Neural cell (in vitro differentiated cells): ENCODE data around the gene RAB40B. TPM values are rescaled to one million over a fixed set of nuclear protein-coding genes. Genes with fewer than 3 reads are reported as not detected.

Source experiments
- H2AFZ ChIP-seq: fragments of 200-600, 300-800 bp; sonication (generic), shearing (Covaris generic); 2 replicates; pipeline ENCODE4 v1.6.0; 2014; ENCODE audit warnings: low read depth, mild to moderate bottlenecking, antibody characterized with exemption, low read length, moderate library complexity
- H3F3A ChIP-seq: fragments of 200-600 bp; shearing (Covaris generic); 2 replicates; pipeline ENCODE4 v1.6.1; 2016; ENCODE audit warnings: mild to moderate bottlenecking, moderate library complexity, mixed read lengths, antibody characterized with exemption, low read length; ENCODE audit not compliant: insufficient read depth, poor library complexity, severe bottlenecking
- H3K27ac ChIP-seq: fragments of 200-600, 300-800 bp; sonication (generic), shearing (Covaris generic); 2 replicates; pipeline ENCODE4 v1.5.1; 2014; ENCODE audit warnings: mild to moderate bottlenecking, low read length, moderate library complexity
- H3K27me3 ChIP-seq: fragments of 300-800, 200-600 bp; sonication (generic), shearing (Covaris generic); 2 replicates; pipeline ENCODE4 v1.6.0; 2014; ENCODE audit warnings: mild to moderate bottlenecking, low read depth, low read length, moderate library complexity; ENCODE audit not compliant: insufficient read depth
- H3K36me3 ChIP-seq: fragments of 300-800, 200-600 bp; sonication (generic), shearing (Covaris generic); 2 replicates; pipeline ENCODE4 v1.5.1; 2014; ENCODE audit warnings: mild to moderate bottlenecking, antibody characterized with exemption, low read length, moderate library complexity; ENCODE audit not compliant: insufficient read depth
- H3K4me2 ChIP-seq: fragments of 300-800, 200-600 bp; sonication (generic), shearing (Covaris generic); 2 replicates; pipeline ENCODE4 v1.6.0; 2014; ENCODE audit warnings: mild to moderate bottlenecking, low read length
- H3K4me3 ChIP-seq: fragments of 300-800, 200-600 bp; sonication (generic), shearing (Covaris generic); 2 replicates; pipeline ENCODE4 v1.5.1; 2014; ENCODE audit warnings: mild to moderate bottlenecking, low read length, moderate library complexity
- H3K79me2 ChIP-seq: fragments of 200-600 bp; shearing (Covaris generic); replicated peaks from 2 replicates; pipeline ENCODE4 v1.6.0; 2014; ENCODE audit warnings: mild to moderate bottlenecking, low read length, moderate library complexity; ENCODE audit not compliant: insufficient read depth
- H3K9ac ChIP-seq: fragments of 300-800, 200-600 bp; sonication (generic), shearing (Covaris generic); 2 replicates; pipeline ENCODE4 v1.6.1; 2016; ENCODE audit warnings: mild to moderate bottlenecking, low read length, mixed read lengths
- H3K9me2 ChIP-seq: fragments of 200-600 bp; shearing (Covaris generic); 2 replicates; pipeline ENCODE4 v1.6.1; 2016; ENCODE audit warnings: mild to moderate bottlenecking, low read length, mixed read lengths; ENCODE audit not compliant: insufficient read depth
- H3K9me3 ChIP-seq: fragments of 200-600, 300-800 bp; sonication (generic), shearing (Covaris generic); 2 replicates; pipeline ENCODE4 v1.6.1; 2016; ENCODE audit warnings: mild to moderate bottlenecking, mixed run types, low read length, moderate library complexity, mixed read lengths
- H4K20me1 ChIP-seq: fragments of 200-600 bp; shearing (Covaris generic); 2 replicates; pipeline ENCODE4 v1.6.1; 2016; ENCODE audit warnings: mild to moderate bottlenecking, mixed run types; ENCODE audit not compliant: insufficient read depth
- EP300 ChIP-seq: fragments of 450-650 bp; conservative IDR thresholded peaks from 2 replicates; pipeline ENCODE4 v1.6.1; 2014; ENCODE audit warnings: antibody characterized with exemption, mild to moderate bottlenecking, moderate library complexity; ENCODE audit not compliant: poor library complexity, severe bottlenecking
- EZH2 ChIP-seq: fragments of 200-600, 300-800 bp; shearing (Covaris generic), sonication (generic); IDR thresholded peaks from 2 replicates; pipeline ENCODE4 v1.6.1; 2014; ENCODE audit warnings: antibody characterized with exemption, low read length, borderline replicate concordance, mild to moderate bottlenecking; ENCODE audit not compliant: insufficient read depth, poor library complexity, severe bottlenecking
- MXI1 ChIP-seq: fragments of 450-650 bp; conservative IDR thresholded peaks from 2 replicates; pipeline ENCODE4 v1.6.1; 2014; ENCODE audit warnings: antibody characterized with exemption, mild to moderate bottlenecking; ENCODE audit not compliant: poor library complexity, severe bottlenecking
- POLR2AphosphoS5 ChIP-seq: IDR thresholded peaks from 2 replicates; pipeline ENCODE4 v1.6.1; 2012
- RAD21 ChIP-seq: fragments of 450-650 bp; conservative IDR thresholded peaks from 2 replicates; pipeline ENCODE4 v1.6.1; 2014; ENCODE audit warnings: antibody characterized with exemption, mild to moderate bottlenecking, moderate library complexity
- SMC3 ChIP-seq: fragments of 450-650 bp; conservative IDR thresholded peaks from 2 replicates; pipeline ENCODE4 v1.6.1; 2014; ENCODE audit warnings: antibody characterized with exemption, mild to moderate bottlenecking, moderate library complexity; ENCODE audit not compliant: poor library complexity
- TAF1 ChIP-seq: IDR thresholded peaks from 2 replicates; pipeline ENCODE4 v1.6.1; 2012; ENCODE audit warnings: low read depth
- polyA plus RNA-seq: library from polyadenylated mRNA; depleted of rRNA; stranded (reverse); fragments of >200 nt; gene quantifications from 2 replicates; pipeline ENCODE4 v1.2.3, GENCODE V29; 2014
- TF ChIP-seq, protein P1 (sequence below): fragments of 450-650 bp; IDR thresholded peaks from 2 replicates; pipeline ENCODE4 v1.5.1; 2014; ENCODE audit warnings: antibody characterized with exemption, mild to moderate bottlenecking, moderate library complexity; ENCODE audit not compliant: poor library complexity, severe bottlenecking
- TF ChIP-seq, protein P2 (sequence below): IDR thresholded peaks from 2 replicates; pipeline ENCODE4 v1.6.1; 2012; ENCODE audit warnings: borderline replicate concordance

Gene RAB40B
- polyA plus RNA-seq, 1 donor from 2014 or later: 37.2 TPM

DNA sequence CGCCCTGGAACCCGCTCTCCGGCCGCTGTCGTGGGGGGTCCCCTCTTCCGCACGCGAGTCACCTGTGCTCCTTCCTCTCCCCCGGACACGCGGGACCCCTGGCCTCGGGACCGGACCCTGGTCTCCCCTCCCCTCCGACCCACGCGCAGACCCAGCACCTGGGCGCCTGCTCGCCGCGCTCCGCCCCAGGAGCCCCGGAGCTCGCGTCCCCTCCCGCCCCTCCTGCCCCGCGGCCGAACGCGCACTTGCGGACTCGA lies 762 bp downstream of the RAB40B start:
- peaks cover 8% of the 10 kb centered on the region for H3K27me3 ChIP-seq
- no peaks in the 10 kb centered on the region for H3K9me2 ChIP-seq
- H3K9me3 ChIP-seq: no peaks in the 10 kb centered on the region
- no peaks in the 10 kb centered on the region for H3F3A ChIP-seq
- no peaks in the 10 kb centered on the region for H4K20me1 ChIP-seq
- H3K79me2 ChIP-seq: peaks cover 8% of the 10 kb centered on the region
- no peak overlapping the region for H2AFZ ChIP-seq
- peak overlapping the region; percentile 64 for H3K9ac ChIP-seq
- TF ChIP-seq, protein P1, sequence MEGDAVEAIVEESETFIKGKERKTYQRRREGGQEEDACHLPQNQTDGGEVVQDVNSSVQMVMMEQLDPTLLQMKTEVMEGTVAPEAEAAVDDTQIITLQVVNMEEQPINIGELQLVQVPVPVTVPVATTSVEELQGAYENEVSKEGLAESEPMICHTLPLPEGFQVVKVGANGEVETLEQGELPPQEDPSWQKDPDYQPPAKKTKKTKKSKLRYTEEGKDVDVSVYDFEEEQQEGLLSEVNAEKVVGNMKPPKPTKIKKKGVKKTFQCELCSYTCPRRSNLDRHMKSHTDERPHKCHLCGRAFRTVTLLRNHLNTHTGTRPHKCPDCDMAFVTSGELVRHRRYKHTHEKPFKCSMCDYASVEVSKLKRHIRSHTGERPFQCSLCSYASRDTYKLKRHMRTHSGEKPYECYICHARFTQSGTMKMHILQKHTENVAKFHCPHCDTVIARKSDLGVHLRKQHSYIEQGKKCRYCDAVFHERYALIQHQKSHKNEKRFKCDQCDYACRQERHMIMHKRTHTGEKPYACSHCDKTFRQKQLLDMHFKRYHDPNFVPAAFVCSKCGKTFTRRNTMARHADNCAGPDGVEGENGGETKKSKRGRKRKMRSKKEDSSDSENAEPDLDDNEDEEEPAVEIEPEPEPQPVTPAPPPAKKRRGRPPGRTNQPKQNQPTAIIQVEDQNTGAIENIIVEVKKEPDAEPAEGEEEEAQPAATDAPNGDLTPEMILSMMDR: no peak
- TF ChIP-seq RAD21 (no peak), TAF1 (no peak), EP300 (no peak), EZH2 (no peak), SMC3 (no peak), MXI1 (no peak), POLR2AphosphoS5 (no peak)
- TF ChIP-seq, protein P2, sequence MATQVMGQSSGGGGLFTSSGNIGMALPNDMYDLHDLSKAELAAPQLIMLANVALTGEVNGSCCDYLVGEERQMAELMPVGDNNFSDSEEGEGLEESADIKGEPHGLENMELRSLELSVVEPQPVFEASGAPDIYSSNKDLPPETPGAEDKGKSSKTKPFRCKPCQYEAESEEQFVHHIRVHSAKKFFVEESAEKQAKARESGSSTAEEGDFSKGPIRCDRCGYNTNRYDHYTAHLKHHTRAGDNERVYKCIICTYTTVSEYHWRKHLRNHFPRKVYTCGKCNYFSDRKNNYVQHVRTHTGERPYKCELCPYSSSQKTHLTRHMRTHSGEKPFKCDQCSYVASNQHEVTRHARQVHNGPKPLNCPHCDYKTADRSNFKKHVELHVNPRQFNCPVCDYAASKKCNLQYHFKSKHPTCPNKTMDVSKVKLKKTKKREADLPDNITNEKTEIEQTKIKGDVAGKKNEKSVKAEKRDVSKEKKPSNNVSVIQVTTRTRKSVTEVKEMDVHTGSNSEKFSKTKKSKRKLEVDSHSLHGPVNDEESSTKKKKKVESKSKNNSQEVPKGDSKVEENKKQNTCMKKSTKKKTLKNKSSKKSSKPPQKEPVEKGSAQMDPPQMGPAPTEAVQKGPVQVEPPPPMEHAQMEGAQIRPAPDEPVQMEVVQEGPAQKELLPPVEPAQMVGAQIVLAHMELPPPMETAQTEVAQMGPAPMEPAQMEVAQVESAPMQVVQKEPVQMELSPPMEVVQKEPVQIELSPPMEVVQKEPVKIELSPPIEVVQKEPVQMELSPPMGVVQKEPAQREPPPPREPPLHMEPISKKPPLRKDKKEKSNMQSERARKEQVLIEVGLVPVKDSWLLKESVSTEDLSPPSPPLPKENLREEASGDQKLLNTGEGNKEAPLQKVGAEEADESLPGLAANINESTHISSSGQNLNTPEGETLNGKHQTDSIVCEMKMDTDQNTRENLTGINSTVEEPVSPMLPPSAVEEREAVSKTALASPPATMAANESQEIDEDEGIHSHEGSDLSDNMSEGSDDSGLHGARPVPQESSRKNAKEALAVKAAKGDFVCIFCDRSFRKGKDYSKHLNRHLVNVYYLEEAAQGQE: no peak
- H3K4me3 ChIP-seq: peak overlapping the region; percentile 78
- H3K4me2 ChIP-seq: peak overlapping the region; percentile 53
- no peak overlapping the region for H3K27ac ChIP-seq
- no peaks in the 10 kb centered on the region for H3K36me3 ChIP-seq

DNA sequence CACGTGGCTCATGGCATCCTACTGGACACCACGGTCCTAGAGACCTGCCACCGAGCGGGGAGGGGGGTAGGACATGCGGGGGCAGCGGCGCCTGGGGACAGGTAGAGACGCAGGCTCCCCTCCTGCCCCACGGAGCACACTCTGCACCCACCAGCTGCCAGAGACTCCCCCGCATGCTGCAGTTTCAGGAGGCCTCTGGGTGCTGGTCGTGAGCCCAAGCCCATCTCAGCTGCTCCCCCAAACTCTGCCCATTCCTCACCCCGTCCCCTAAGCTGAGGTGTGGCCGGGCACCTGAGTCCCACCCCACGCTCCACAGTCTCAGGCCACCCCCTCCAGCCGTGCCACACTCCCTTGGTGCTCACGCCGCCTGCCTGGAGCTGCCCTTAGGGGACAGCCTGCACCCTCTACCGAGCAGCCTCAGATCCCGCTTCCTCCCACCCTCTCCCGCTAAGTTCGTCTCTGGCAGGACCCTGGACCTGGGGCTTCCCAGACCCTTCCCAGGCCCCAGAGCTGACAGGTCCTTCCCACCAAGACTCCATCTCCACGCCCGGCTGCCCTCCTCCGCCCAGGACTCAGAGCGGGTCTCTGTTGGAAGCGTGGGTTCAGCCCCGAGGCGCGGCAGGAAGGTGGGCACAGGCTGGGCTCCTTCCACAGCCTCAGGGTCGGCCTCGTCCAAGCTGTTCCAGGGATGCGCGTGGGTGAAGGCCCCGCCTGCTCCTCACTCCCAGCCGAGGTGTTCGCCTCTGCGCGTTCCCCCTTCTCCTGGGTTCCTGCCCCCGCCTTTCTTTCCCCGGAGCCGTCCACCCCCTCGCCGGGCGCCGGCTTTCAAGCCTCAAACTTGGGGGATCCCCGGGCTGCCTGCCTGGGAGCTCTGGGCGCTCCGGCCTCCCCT lies 1.3 kb downstream of the RAB40B start:
- Histone ChIP-seq H3F3A (no peaks in the 10 kb centered on the region), H3K27ac (no peak overlapping the region), H3K79me2 (peaks cover 8% of the 10 kb centered on the region), H3K4me2 (peak overlapping the region; percentile 53), H3K9ac (peak overlapping the region; percentile 64), H3K9me3 (no peaks in the 10 kb centered on the region), H3K9me2 (no peaks in the 10 kb centered on the region), H3K36me3 (no peaks in the 10 kb centered on the region), H3K4me3 (peak overlapping the region; percentile 78), H3K27me3 (peaks cover 8% of the 10 kb centered on the region), H4K20me1 (no peaks in the 10 kb centered on the region), H2AFZ (no peak overlapping the region)
- TF ChIP-seq EZH2: no peak
- TF ChIP-seq, protein P2: no peak
- no peak for TF ChIP-seq MXI1
- no peak for TF ChIP-seq TAF1
- no peak for TF ChIP-seq RAD21
- TF ChIP-seq, protein P1: no peak
- TF ChIP-seq POLR2AphosphoS5: no peak
- TF ChIP-seq SMC3: no peak
- TF ChIP-seq EP300: no peak
